Prostate gland (tissue), 2 donors: ENCODE data around the gene ZNF609. TPM values are rescaled to one million over a fixed set of nuclear protein-coding genes. Genes with fewer than 3 reads are reported as not detected.

Experiments used
- DNase-seq: peaks from one replicate; pipeline ENCODE4 v3.0.0-alpha.2; 2019; ENCODE audit warnings: low spot score
- H3K27ac ChIP-seq, 2 donors: fragments of 200-600 bp; sonication (generic); 2 replicates each; pipeline ENCODE4 v1.5.1; 2017 to 2019
- H3K27me3 ChIP-seq: fragments of 200-600 bp; sonication (generic); replicated peaks from 2 replicates; pipeline ENCODE4 v1.5.1; 2019; ENCODE audit not compliant: insufficient read depth
- H3K36me3 ChIP-seq, 2 donors: fragments of 200-600 bp; sonication (generic); 1 replicate in 1 of 2; 2 replicates in 1 of 2; pipeline versions ENCODE4 v1.5.1 to v1.8.1; 2017 to 2019
- H3K4me1 ChIP-seq: fragments of 200-600 bp; sonication (generic); replicated peaks from 2 replicates; pipeline ENCODE4 v1.5.1; 2019
- H3K4me3 ChIP-seq, 2 donors: fragments of 200-600 bp; sonication (generic); 2 replicates each; pipeline ENCODE4 v1.5.1; 2017 to 2019
- H3K9me3 ChIP-seq: fragments of 200-600 bp; sonication (generic); 2 replicates; pipeline ENCODE4 v1.5.1; 2017
- POLR2A ChIP-seq: fragments of 450-650 bp; IDR thresholded peaks from one replicate; pipeline ENCODE4 v1.6.1; 2016; ENCODE audit warnings: antibody characterized with exemption, mild to moderate bottlenecking
- POLR2AphosphoS5 ChIP-seq: sonication (generic); formaldehyde crosslinking; IDR thresholded peaks from one replicate; pipeline ENCODE4 v1.6.1; 2017; ENCODE audit warnings: antibody characterized with exemption
- WGBS: methylation state at CpG from one replicate; pipeline ENCODE4 v1.1.5; 2018; 5-methylcytosine and 5-hydroxymethylcytosine counted together
- intact Hi-C: fragments of 100-400 bp; cut with DNase I; formaldehyde crosslinking; loops from one replicate; pipeline ENCODE4 v1.14.2; 2022
- total RNA-seq, 2 donors: library from RNA; depleted of rRNA; stranded (reverse); fragments of >200 nt; gene quantifications; one replicate each; pipeline ENCODE4 v1.1.0, GENCODE V29; 2016
- TF ChIP-seq, protein P1 (sequence below), 4 experiments: fragments of 200-600 bp in 2 of 4; fragments of 450-650 bp in 2 of 4; sonication (generic) in 2 of 4; IDR thresholded peaks; 1 replicate in 3 of 4; 2 replicates in 1 of 4; pipeline ENCODE4 v1.5.1; 2016 to 2019; ENCODE audit warnings: antibody characterized with exemption in 4 of 4, mild to moderate bottlenecking in 2 of 4, moderate library complexity in 2 of 4

ZNF609 gene
- total RNA-seq, 2 donors from 2014 or later, result 29.1 to 45.7 TPM

DNA sequence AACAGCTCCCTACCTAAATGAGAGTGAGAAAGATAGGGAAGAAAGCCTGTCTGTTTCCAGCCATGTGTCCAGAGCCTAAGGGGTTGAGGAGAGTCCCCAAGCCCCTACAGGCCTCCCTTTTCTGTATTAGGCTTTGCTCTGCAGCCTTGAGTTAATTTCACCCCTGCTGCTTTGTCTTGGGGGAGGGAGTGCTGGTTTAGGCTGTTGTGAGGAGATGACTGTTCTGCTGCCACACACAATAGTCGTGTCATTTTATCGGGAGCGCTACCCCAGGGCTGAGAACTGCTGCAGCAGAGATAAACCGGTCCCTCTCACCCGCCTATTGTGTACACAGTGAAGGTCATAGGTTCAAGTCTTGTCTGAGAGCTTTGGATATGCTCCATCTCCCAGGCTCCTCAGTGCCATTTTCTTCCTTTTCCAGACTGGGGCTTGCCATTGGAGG, 1.4 kb downstream of the ZNF609 start:
- H3K9me3 ChIP-seq, result no peaks in the 10 kb centered on the region
- WGBS, result 3% methylated on average over 5 of the region's 5 CpGs
- H3K36me3 ChIP-seq, result no peaks in the 10 kb centered on the region
- DNase-seq, result peak; percentile 13
- peak overlapping the region; percentile 83 to 95 for H3K4me3 ChIP-seq
- peak overlapping the region; percentile 88 to 94 for H3K27ac ChIP-seq
- no peaks in the 10 kb centered on the region for H3K27me3 ChIP-seq
- intact Hi-C loops, result no loop called here
- H3K4me1 ChIP-seq, result peaks cover 17% of the 10 kb centered on the region
- TF ChIP-seq POLR2A (no peak), POLR2AphosphoS5 (no peak)
- TF ChIP-seq, protein P1, sequence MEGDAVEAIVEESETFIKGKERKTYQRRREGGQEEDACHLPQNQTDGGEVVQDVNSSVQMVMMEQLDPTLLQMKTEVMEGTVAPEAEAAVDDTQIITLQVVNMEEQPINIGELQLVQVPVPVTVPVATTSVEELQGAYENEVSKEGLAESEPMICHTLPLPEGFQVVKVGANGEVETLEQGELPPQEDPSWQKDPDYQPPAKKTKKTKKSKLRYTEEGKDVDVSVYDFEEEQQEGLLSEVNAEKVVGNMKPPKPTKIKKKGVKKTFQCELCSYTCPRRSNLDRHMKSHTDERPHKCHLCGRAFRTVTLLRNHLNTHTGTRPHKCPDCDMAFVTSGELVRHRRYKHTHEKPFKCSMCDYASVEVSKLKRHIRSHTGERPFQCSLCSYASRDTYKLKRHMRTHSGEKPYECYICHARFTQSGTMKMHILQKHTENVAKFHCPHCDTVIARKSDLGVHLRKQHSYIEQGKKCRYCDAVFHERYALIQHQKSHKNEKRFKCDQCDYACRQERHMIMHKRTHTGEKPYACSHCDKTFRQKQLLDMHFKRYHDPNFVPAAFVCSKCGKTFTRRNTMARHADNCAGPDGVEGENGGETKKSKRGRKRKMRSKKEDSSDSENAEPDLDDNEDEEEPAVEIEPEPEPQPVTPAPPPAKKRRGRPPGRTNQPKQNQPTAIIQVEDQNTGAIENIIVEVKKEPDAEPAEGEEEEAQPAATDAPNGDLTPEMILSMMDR (IDR thresholded peaks at IDR 0.05), result no peak

DNA sequence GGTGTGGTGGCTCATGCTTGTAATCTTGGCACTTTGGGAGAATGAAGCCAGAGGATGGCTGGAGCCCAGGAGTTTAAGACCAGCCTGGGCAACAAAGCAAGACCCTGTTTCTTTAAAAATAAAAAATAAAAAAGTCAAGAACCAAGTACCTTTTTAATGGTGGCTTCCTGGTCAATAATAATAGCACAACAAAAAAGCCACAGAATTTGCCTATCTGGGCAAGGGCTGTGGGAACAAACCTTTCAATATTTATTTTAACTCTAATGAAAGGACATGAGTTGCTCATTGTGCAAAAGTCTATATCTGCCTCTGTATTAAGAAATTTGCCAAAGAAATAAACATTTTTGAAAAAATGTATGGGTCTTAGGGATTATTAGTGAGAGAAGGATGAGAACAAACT, 2.1 kb downstream of the ZNF609 start:
- no peak for TF ChIP-seq POLR2A
- TF ChIP-seq, protein P1 (IDR thresholded peaks at IDR 0.05), result no peak
- no peak for TF ChIP-seq POLR2AphosphoS5
- no peak for DNase-seq
- intact Hi-C loops, result no loop called here
- Histone ChIP-seq H3K27me3 (no peaks in the 10 kb centered on the region), H3K4me1 (peaks cover 21% of the 10 kb centered on the region), H3K36me3 (no peaks in the 10 kb centered on the region), H3K9me3 (no peaks in the 10 kb centered on the region), H3K27ac (peak overlapping the region in 1 of 2 donors; percentile 94), H3K4me3 (no peak overlapping the region)

DNA sequence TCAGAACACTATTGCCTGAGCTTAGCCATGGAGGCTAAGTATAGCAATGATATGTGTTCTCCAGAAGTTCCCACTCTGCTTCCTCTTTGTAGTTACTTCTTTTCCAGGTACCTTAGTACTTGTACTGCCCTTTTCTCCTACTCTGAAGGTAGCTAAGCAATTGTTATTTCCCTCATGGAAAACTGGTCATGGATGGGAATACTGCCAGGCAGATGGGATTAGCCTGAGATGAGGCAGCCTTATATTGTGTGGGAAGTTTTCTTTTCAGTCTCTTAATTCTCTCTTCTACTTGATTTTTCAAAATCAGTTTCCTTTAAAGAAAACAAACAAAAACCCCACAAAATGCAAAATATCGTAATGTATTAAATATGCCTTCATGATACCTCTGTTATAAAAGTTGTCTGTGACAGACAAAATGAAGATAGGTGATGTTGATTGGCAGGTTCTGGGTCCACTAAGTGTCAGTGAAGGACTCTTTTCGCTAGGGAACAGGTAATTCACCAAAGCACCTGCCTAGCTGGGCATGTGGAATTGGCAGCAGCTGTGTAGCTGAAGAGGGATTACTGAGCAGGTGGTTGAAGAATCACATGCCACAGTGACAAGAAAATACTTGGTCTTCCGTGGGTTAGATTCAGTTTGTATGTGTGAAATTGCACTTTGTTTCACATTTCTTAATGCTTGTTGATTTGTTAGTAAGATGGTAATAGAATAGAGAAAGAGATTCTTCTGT, 4.1 kb downstream of the ZNF609 start:
- Histone ChIP-seq H3K27ac (no peak overlapping the region), H3K36me3 (no peaks in the 10 kb centered on the region), H3K27me3 (no peaks in the 10 kb centered on the region), H3K4me1 (peaks cover 18% of the 10 kb centered on the region), H3K4me3 (no peak overlapping the region), H3K9me3 (no peaks in the 10 kb centered on the region)
- intact Hi-C loops, result no loop called here
- no peak for DNase-seq
- 48% methylated on average over 3 of the region's 3 CpGs for WGBS
- TF ChIP-seq POLR2AphosphoS5 (no peak), POLR2A (no peak)
- TF ChIP-seq, protein P1 (IDR thresholded peaks at IDR 0.05), result no peak

DNA sequence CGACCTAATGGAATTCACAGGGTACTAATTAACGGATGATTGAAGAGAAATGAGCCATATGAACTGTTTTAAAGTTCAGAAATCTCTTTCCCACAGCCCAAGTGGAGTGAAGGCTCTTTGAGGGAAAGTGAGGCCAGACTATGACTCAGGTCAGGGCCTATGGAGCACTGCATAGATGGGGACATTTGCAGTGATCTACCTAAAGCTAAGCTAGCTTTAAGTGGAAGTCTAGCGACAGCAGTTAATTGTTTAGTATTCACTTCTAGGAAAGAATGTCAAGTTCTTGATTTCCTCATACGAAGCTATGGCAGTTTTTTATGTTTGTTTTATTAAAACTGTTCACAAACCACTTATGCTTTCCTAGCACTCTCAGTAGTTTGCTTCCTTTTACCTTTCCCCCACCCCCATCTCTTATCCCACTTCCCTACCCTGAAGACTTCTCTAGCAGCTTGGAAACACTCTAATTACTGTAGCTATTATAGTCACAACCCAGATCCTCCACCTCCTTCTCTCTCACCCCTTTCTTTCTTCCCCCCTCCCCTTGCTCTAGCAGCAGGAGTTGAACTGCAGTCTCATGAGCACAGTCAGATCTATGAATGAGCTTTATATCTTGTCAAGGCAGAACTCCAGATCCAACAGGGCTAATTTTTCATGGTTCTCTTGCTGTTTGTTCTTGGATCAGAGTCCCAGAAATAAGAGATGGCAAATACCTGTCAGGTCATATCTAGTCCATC, 6.2 kb downstream of the ZNF609 start:
- intact Hi-C loops, result no loop called here
- Histone ChIP-seq H3K4me3 (no peak overlapping the region), H3K36me3 (no peaks in the 10 kb centered on the region), H3K9me3 (no peaks in the 10 kb centered on the region), H3K4me1 (peaks cover 14% of the 10 kb centered on the region), H3K27ac (no peak overlapping the region), H3K27me3 (no peaks in the 10 kb centered on the region)
- no peak for DNase-seq
- 70% methylated on average over 4 of the region's 4 CpGs for WGBS
- TF ChIP-seq POLR2AphosphoS5, result no peak
- no peak for TF ChIP-seq POLR2A
- TF ChIP-seq, protein P1 (IDR thresholded peaks at IDR 0.05), result no peak
